Measurements from ENCODE around the gene TBC1D3B.
"Not testable (repeated sequence)": the region's sequence is repeated elsewhere in the genome, so short reads cannot be mapped to it uniquely, and the experiment has no call there.

The TBC1D3B gene

GRCh38 chr17:36201506-36201905 is 25.1 kb upstream of the TBC1D3B start:
- not testable (repeated sequence) for DNase-seq (ENCODE audit: extremely low read depth in 1 of 2, low read depth in 1 of 2)

GRCh38 chr17:36201102-36201501 is 24.7 kb upstream of the TBC1D3B start:
- not testable (repeated sequence) for DNase-seq (ENCODE audit: extremely low read depth in 1 of 2, low read depth in 1 of 2)

- DNase-seq (ENCODE audit: extremely low read depth in 1 of 2, low read depth in 1 of 2), result no peak
These were observed 22.5 kb upstream of the TBC1D3B start for GRCh38 chr17:36198831-36199465.

GRCh38 chr17:36197387-36197703 is 20.9 kb upstream of the TBC1D3B start:
- no peak for DNase-seq (ENCODE audit: extremely low read depth in 1 of 2, low read depth in 1 of 2)

- DNase-seq (ENCODE audit: extremely low read depth in 1 of 2, low read depth in 1 of 2), result no peak
These were observed 19.7 kb upstream of the TBC1D3B start for GRCh38 chr17:36196131-36196486.

GRCh38 chr17:36195434-36196130 is 19.1 kb upstream of the TBC1D3B start:
- DNase-seq (ENCODE audit: extremely low read depth in 1 of 2, low read depth in 1 of 2), result no peak

- not testable (repeated sequence) for DNase-seq (ENCODE audit: extremely low read depth in 1 of 2, low read depth in 1 of 2)
These were observed 18.5 kb upstream of the TBC1D3B start for GRCh38 chr17:36194832-36195433.

- not testable (repeated sequence) for DNase-seq (ENCODE audit: extremely low read depth in 1 of 2, low read depth in 1 of 2)
These were observed 17.9 kb upstream of the TBC1D3B start for GRCh38 chr17:36194147-36194831.

GRCh38 chr17:36193216-36193775 is 16.9 kb upstream of the TBC1D3B start:
- DNase-seq (ENCODE audit: extremely low read depth in 1 of 2, low read depth in 1 of 2), result no peak

- not testable (repeated sequence) for DNase-seq (ENCODE audit: extremely low read depth in 1 of 2, low read depth in 1 of 2)
These were observed 14.3 kb upstream of the TBC1D3B start for GRCh38 chr17:36190549-36191330.

- not testable (repeated sequence) for DNase-seq (ENCODE audit: extremely low read depth in 1 of 2, low read depth in 1 of 2)
These were observed 13.6 kb upstream of the TBC1D3B start for GRCh38 chr17:36189993-36190392.

GRCh38 chr17:36188891-36189306 is 12.5 kb upstream of the TBC1D3B start:
- DNase-seq (ENCODE audit: extremely low read depth in 1 of 2, low read depth in 1 of 2), result peak in 1 of 2 donors; percentile 39

GRCh38 chr17:36187943-36188665 is 11.7 kb upstream of the TBC1D3B start:
- DNase-seq (ENCODE audit: extremely low read depth in 1 of 2, low read depth in 1 of 2), result not testable (repeated sequence)

- not testable (repeated sequence) for DNase-seq (ENCODE audit: extremely low read depth in 1 of 2, low read depth in 1 of 2)
These were observed 10.7 kb upstream of the TBC1D3B start for GRCh38 chr17:36186810-36187763.

- no peak for DNase-seq (ENCODE audit: extremely low read depth in 1 of 2, low read depth in 1 of 2)
These were observed 9.0 kb upstream of the TBC1D3B start for GRCh38 chr17:36185416-36185815.

- DNase-seq (ENCODE audit: extremely low read depth in 1 of 2, low read depth in 1 of 2), result no peak
These were observed 7.8 kb upstream of the TBC1D3B start for GRCh38 chr17:36184023-36184765.

- DNase-seq (ENCODE audit: extremely low read depth in 1 of 2, low read depth in 1 of 2), result no peak
These were observed 6.8 kb upstream of the TBC1D3B start for GRCh38 chr17:36183001-36183971.

All from activated CD8-positive, alpha-beta memory T cell treated with anti-CD3 and anti-CD28 coated beads for 1 hour (primary cell).